Measurements from ENCODE around the gene ZNF407.

DNA sequence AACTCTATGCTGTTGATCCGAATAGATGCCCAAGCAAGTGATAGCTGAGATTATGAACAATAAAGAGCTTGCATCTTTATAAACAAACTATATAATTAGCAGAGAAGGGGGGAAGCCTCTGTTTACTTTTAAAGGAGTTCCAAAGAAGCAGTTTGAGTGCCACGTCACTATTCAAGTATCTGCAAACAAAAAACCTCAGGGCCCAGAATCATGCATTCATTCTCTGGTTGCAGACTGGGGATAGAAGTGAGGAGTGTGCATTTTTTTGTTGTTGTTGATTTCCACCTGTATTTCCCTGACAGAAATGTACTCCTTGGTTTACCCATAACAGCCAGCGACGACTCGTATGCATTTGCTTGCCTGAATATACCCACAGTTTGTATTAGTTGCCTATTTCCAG is 347.0 kb downstream of the ZNF407 start:
- TF ChIP-seq, protein P1, sequence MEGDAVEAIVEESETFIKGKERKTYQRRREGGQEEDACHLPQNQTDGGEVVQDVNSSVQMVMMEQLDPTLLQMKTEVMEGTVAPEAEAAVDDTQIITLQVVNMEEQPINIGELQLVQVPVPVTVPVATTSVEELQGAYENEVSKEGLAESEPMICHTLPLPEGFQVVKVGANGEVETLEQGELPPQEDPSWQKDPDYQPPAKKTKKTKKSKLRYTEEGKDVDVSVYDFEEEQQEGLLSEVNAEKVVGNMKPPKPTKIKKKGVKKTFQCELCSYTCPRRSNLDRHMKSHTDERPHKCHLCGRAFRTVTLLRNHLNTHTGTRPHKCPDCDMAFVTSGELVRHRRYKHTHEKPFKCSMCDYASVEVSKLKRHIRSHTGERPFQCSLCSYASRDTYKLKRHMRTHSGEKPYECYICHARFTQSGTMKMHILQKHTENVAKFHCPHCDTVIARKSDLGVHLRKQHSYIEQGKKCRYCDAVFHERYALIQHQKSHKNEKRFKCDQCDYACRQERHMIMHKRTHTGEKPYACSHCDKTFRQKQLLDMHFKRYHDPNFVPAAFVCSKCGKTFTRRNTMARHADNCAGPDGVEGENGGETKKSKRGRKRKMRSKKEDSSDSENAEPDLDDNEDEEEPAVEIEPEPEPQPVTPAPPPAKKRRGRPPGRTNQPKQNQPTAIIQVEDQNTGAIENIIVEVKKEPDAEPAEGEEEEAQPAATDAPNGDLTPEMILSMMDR (conservative IDR thresholded peaks at IDR 0.05 in 1 of 2, IDR thresholded peaks at IDR 0.05 in 1 of 2; ENCODE audit: extremely low read depth in 1 of 2, insufficient read depth in 1 of 2, low read depth in 1 of 2, low read length in 2 of 2): no peak
- no peak for TF ChIP-seq EZH2 (IDR thresholded peaks at IDR 0.05; ENCODE audit: borderline replicate concordance, low read length)
